Left ventricle myocardium inferior (tissue), 1 donor: ENCODE results near the gene CERT1. TPM values are rescaled to one million over a fixed set of nuclear protein-coding genes. Genes with fewer than 3 reads are reported as not detected.
A peak's percentile ranks its signal among the peaks of the same experiment; 100 is the strongest.
"Not testable (repeated sequence)": the region's sequence is repeated elsewhere in the genome, so short reads cannot be mapped to it uniquely, and the experiment has no call there.

Source experiments
- DNase-seq: peaks from one replicate; pipeline ENCODE4 v3.0.0-alpha.2; 2020
- H3K27ac ChIP-seq: fragments of 200-600 bp; replicated peaks from 2 replicates; pipeline ENCODE4 v1.8.0; 2021
- H3K27me3 ChIP-seq: fragments of 200-600 bp; 2 replicates; pipeline ENCODE4 v1.8.0; 2021; ENCODE audit warnings: low read depth
- H3K36me3 ChIP-seq: fragments of 200-600 bp; 2 replicates; pipeline ENCODE4 v1.8.0; 2021
- H3K4me1 ChIP-seq: fragments of 200-600 bp; 2 replicates; pipeline ENCODE4 v1.8.0; 2021
- H3K4me3 ChIP-seq: fragments of 200-600 bp; 2 replicates; pipeline ENCODE4 v1.8.0; 2021; ENCODE audit warnings: mild to moderate bottlenecking, moderate library complexity
- H3K9me3 ChIP-seq: fragments of 200-600 bp; replicated peaks from 2 replicates; pipeline ENCODE4 v1.8.0; 2021
- CTCF ChIP-seq: fragments of 200-600 bp; IDR thresholded peaks from 2 replicates; pipeline ENCODE4 v1.8.0; 2021; ENCODE audit warnings: antibody characterized with exemption, mild to moderate bottlenecking, borderline replicate concordance
- intact Hi-C: fragments of 100-400 bp; cut with micrococcal nuclease; formaldehyde crosslinking; loops from one replicate; pipeline ENCODE4 v1.11.0; 2022
- long read RNA-seq: library from polyadenylated mRNA; unstranded; transcript quantifications from one replicate; pipeline ENCODE4 v2.0.0, GENCODE V29; 2021
- total RNA-seq: library from RNA; stranded (reverse); fragmentation: NEBNext Ultra II Directional; extraction: Animal tissue kit (Norgen Biotek cat#: 25700); gene quantifications from one replicate; pipeline ENCODE4 v1.2.1, GENCODE V29; 2021
- donor health status: DM: no; HTN: yes; CAD: no; lungs with severe emphysema.

The CERT1 gene
- 28.8 TPM for total RNA-seq
- long read RNA-seq, full-length matches to known transcripts: 13 of 15 reads
- long read RNA-seq, partial matches to known transcripts: 0 of 15 reads
- long read RNA-seq, other reads (novel, unspliced or antisense): 2 of 15 reads

- no peaks in the 10 kb centered on the region for H3K36me3 ChIP-seq
- intact Hi-C loops: loop anchor here (5.0 kb wide), 1 partner anchor 46 kb away; no protein-coding TSS in a partner anchor
- H3K4me1 ChIP-seq: peaks cover 55% of the 10 kb centered on the region
- no peak for TF ChIP-seq CTCF
- H3K27ac ChIP-seq: peak within 1 kb of the TSS; percentile 95
- H3K4me3 ChIP-seq: peak within 1 kb of the TSS; percentile 89
- DNase-seq: peak; percentile 98
- H3K9me3 ChIP-seq: no peaks in the 10 kb centered on the region
- H3K27me3 ChIP-seq: no peaks in the 10 kb centered on the region
Observed at GRCh38 chr5:75511435-75512382, at the start of gene CERT1, which contains the start of gene POLK. Gene CERT1 (minus strand): TSS chr5:75511629. CDS start chr5:75511207, 422 bp downstream. Gene POLK (plus strand): TSS chr5:75511891.

- H3K9me3 ChIP-seq: peaks cover 32% of the 10 kb centered on the region
- H3K27me3 ChIP-seq, H3K4me3 ChIP-seq, intact Hi-C loops, H3K27ac ChIP-seq, DNase-seq: not testable (repeated sequence)
- H3K36me3 ChIP-seq: peaks cover 16% of the 10 kb centered on the region
- peaks cover 13% of the 10 kb centered on the region for H3K4me1 ChIP-seq
Observed at GRCh38 chr5:75560655-75561054, 49.2 kb upstream of the CERT1 start.

GRCh38 chr5:75558981-75559632, 47.7 kb upstream of the CERT1 start:
- TF ChIP-seq CTCF: no peak
- Histone ChIP-seq H3K27ac (peak overlapping the region; percentile 77), H3K4me1 (peaks cover 12% of the 10 kb centered on the region), H3K36me3 (peaks cover 28% of the 10 kb centered on the region), H3K9me3 (peaks cover 25% of the 10 kb centered on the region), H3K27me3 (no peaks in the 10 kb centered on the region), H3K4me3 (no peak overlapping the region)
- intact Hi-C loops: loop anchor here (5.0 kb wide), 1 partner anchor 47 kb away; the partner anchor contains the start of genes CERT1 and POLK
- no peak for DNase-seq

GRCh38 chr5:75558221-75558620, 46.8 kb upstream of the CERT1 start:
- H3K27me3 ChIP-seq: no peaks in the 10 kb centered on the region
- no peak for DNase-seq
- H3K36me3 ChIP-seq: peaks cover 37% of the 10 kb centered on the region
- no peak for TF ChIP-seq CTCF
- no peak overlapping the region for H3K4me3 ChIP-seq
- H3K9me3 ChIP-seq: peaks cover 16% of the 10 kb centered on the region
- intact Hi-C loops: loop anchor here (5.0 kb wide), 1 partner anchor 46 kb away; the partner anchor contains the start of genes CERT1 and POLK
- peak overlapping the region; percentile 77 for H3K27ac ChIP-seq
- peaks cover 12% of the 10 kb centered on the region for H3K4me1 ChIP-seq

- H3K4me3 ChIP-seq: no peak overlapping the region
- no peaks in the 10 kb centered on the region for H3K4me1 ChIP-seq
- no peak overlapping the region for H3K27ac ChIP-seq
- peaks cover 7% of the 10 kb centered on the region for H3K9me3 ChIP-seq
- TF ChIP-seq CTCF: no peak
- no peak for DNase-seq
- peaks cover 48% of the 10 kb centered on the region for H3K36me3 ChIP-seq
- no peaks in the 10 kb centered on the region for H3K27me3 ChIP-seq
- intact Hi-C loops: no loop called here
Observed at GRCh38 chr5:75553358-75553757, 41.9 kb upstream of the CERT1 start.
